ENCODE data around the gene PTPRO.

The PTPRO gene

GRCh38 chr12:15646581-15646980 is 324.3 kb downstream of the PTPRO start:
- no peak for DNase-seq (ENCODE audit: low spot score)

Data from CD4-positive, alpha-beta T cell treated with Interleukin-6 at 100 ng/mL for 8 hours (primary cell).